ENCODE measurements around the gene TUBB4A. TPM values are rescaled to one million over a fixed set of nuclear protein-coding genes. Genes with fewer than 3 reads are reported as not detected.

The TUBB4A gene
- polyA plus RNA-seq, 2 of the 4 experiments (the other 2 are of a cell fraction), result 2.2 to 15.4 TPM

- Histone ChIP-seq H3K9me3 (no peaks in the 10 kb centered on the region; the same call in 2 of the 3 replicates), H3K4me2 (peak within 1 kb of the TSS; percentile 87), H3K27ac (peak within 1 kb of the TSS; percentile 79 to 91), H3K4me1 (peaks cover 10% of the 10 kb centered on the region), H3K4me3 (peak within 1 kb of the TSS; percentile 83)
- TF ChIP-seq, protein P1, sequence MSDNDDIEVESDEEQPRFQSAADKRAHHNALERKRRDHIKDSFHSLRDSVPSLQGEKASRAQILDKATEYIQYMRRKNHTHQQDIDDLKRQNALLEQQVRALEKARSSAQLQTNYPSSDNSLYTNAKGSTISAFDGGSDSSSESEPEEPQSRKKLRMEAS (IDR thresholded peaks at IDR 0.05), result no peak; the same call in none of the 2 replicates
- no peak for TF ChIP-seq KDM5A (IDR thresholded peaks at IDR 0.05)
- no peak for TF ChIP-seq ZNF302 (CRISPR knock-in tag; IDR thresholded peaks at IDR 0.05)
- TF ChIP-seq NFE2L2 (conservative IDR thresholded peaks at IDR 0.05; ENCODE audit: low read length), result no peak
- DNase-seq (ENCODE audit: low read depth in 1 of 2, low spot score in 1 of 2) (peak; percentile 66 to 76), ATAC-seq (peak; percentile 80), FAIRE-seq (no peak)
- ChIA-PET POLR2A (interaction anchor here (0.9 kb wide), 1 partner anchor 67 kb away, joined by 3 read pairs; the partner anchor contains the start of gene GTF2F1), CTCF (interaction anchor here (0.8 to 1.1 kb wide), 2 partner anchors 24 to 61 kb away, joined by 3 to 4 read pairs; no protein-coding TSS in a partner anchor)
- 2% methylated on average over 5 of the region's 70 CpGs for WGBS (ENCODE audit: missing lambda C conversion rate)
Observed at GRCh38 chr19:6459262-6460098, 42.6 kb downstream of the TUBB4A start, which contains the start of gene SLC25A23. SLC25A23 (minus strand) TSS chr19:6459792; CDS start chr19:6459628, 164 bp downstream.

DNA sequence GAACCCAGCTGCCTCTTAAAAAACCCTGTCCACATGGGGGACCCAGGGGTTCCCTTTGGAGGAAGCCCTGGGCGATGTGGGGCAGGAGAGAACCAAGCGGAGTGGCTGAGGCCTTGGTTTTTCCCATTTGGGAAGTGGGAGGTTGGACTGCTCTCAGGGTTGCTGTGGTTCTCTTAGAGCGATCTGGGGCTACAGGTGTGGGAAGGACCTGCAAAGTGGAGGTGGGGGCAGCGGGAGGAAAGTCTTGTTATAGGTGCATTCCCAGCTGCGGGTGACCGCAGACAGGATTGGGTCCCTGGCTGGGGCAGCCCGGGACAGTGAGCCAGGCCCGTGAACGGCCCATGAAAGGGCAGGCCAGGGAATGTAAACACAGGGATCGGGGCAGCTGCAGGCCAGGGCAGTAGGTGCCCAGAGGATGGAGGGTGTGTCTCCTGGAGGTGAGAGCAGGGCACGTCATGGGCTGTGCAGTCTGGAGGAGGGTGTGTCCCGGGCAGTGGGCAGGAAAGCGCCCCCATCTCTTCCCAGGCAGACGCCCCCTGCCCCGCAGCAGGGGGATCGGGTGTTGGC, 43.3 kb downstream of the TUBB4A start:
- H3K4me3 ChIP-seq, result peak overlapping the region; percentile 83
- H3K4me1 ChIP-seq, result peaks cover 6% of the 10 kb centered on the region; the same call in 2 of the 3 replicates
- H3K9me3 ChIP-seq, result no peaks in the 10 kb centered on the region; the same call in 2 of the 3 replicates
- no peak for TF ChIP-seq JUN (IDR thresholded peaks at IDR 0.05)
- WGBS (ENCODE audit: missing lambda C conversion rate), result 56% methylated on average over 14 of the region's 16 CpGs
- POLR2A ChIA-PET, result interaction anchor here (0.9 kb wide), 1 partner anchor 66 kb away, joined by 3 read pairs; the partner anchor contains the start of gene GTF2F1
- DNase-seq (ENCODE audit: low read depth in 1 of 2, low spot score in 1 of 2) (no peak), ATAC-seq (peak; percentile 13 to 35; a peak in 3 of 6 replicates), FAIRE-seq (no peak)
- CTCF ChIA-PET, result interaction anchor here (0.8 kb wide), 1 partner anchor 23 kb away, joined by 3 read pairs; no protein-coding TSS in a partner anchor
- peak overlapping the region; percentile 79 to 91; a peak in 5 of 6 replicates for H3K27ac ChIP-seq
- peak overlapping the region; percentile 87 for H3K4me2 ChIP-seq

- Histone ChIP-seq H3K4me1 (peaks cover 5% of the 10 kb centered on the region; the same call in 1 of the 3 replicates), H3K9me3 (no peaks in the 10 kb centered on the region; the same call in 2 of the 3 replicates), H3K4me2 (peak overlapping the region; percentile 87; the same call in 2 of the 3 replicates), H3K27ac (no peak overlapping the region), H3K4me3 (no peak overlapping the region)
- ChIA-PET CTCF (no interaction called here), POLR2A (no interaction called here)
- no peak for FAIRE-seq
- 93% methylated on average over 12 of the region's 17 CpGs for WGBS (ENCODE audit: missing lambda C conversion rate)
- no peak for DNase-seq (ENCODE audit: low read depth in 1 of 2, low spot score in 1 of 2)
- TF ChIP-seq MAFK (IDR thresholded peaks at IDR 0.05; ENCODE audit: partially characterized antibody), result no peak
- no peak for TF ChIP-seq FOSL2 (IDR thresholded peaks at IDR 0.05)
- TF ChIP-seq FOSL2 (CRISPR knock-in tag; IDR thresholded peaks at IDR 0.05), result peak; percentile 24
- ATAC-seq, result no peak
Observed at GRCh38 chr19:6457958-6458694, 44.0 kb downstream of the TUBB4A start.

DNA sequence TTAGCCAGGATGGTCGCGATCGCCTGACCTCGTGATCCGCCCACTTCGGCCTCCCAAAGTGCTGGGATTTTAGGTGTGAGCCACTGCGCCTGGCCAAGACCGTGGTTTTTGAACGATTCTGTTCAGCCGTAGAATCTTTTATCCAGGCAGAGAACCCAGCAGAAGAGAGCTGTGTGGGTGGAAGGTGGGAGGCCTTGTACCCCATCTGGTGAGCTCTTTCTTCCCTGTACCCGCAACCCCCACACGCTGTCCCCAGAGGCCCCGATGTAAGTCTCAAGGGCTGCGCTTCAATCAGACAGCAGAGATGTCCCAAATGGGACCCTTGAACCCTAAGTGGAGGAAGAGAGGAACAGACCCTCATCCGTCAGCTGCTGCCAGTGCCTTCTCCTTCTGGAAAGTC, 46.2 kb downstream of the TUBB4A start:
- POLR2A ChIA-PET, result no interaction called here
- CTCF ChIA-PET, result interaction anchor here (0.5 to 1.8 kb wide), 2 partner anchors 10 to 408 kb away, joined by 3 read pairs; no protein-coding TSS in a partner anchor
- DNase-seq (ENCODE audit: low read depth in 1 of 2, low spot score in 1 of 2) (no peak), ATAC-seq (no peak), FAIRE-seq (no peak)
- Histone ChIP-seq H3K27ac (no peak overlapping the region), H3K4me3 (no peak overlapping the region), H3K4me1 (peaks cover 5% of the 10 kb centered on the region; the same call in 1 of the 3 replicates), H3K4me2 (no peak overlapping the region), H3K9me3 (no peaks in the 10 kb centered on the region; the same call in 2 of the 3 replicates)
- 97% methylated on average over 15 of the region's 15 CpGs for WGBS (ENCODE audit: missing lambda C conversion rate)
- TF ChIP-seq FOSB (CRISPR knock-in tag; IDR thresholded peaks at IDR 0.05) (no peak), EHF (CRISPR knock-in tag; IDR thresholded peaks at IDR 0.05) (no peak), EP300 (IDR thresholded peaks at IDR 0.05) (no peak), JUN (IDR thresholded peaks at IDR 0.05) (no peak), ZC3H11A (IDR thresholded peaks at IDR 0.05) (no peak), RARB (CRISPR knock-in tag; IDR thresholded peaks at IDR 0.05) (no peak), HOXB5 (CRISPR knock-in tag; IDR thresholded peaks at IDR 0.05) (no peak), HDAC2 (IDR thresholded peaks at IDR 0.05) (no peak), ATOH8 (CRISPR knock-in tag; IDR thresholded peaks at IDR 0.05; ENCODE audit: low read depth) (no peak), CHD2 (IDR thresholded peaks at IDR 0.05; ENCODE audit: low read length, partially characterized antibody) (no peak), SREBF2 (IDR thresholded peaks at IDR 0.05) (no peak), REST (IDR thresholded peaks at IDR 0.05) (no peak), NFE2L2 (conservative IDR thresholded peaks at IDR 0.05; ENCODE audit: low read length) (no peak), POLR2AphosphoS2 (conservative IDR thresholded peaks at IDR 0.05; ENCODE audit: low read length) (no peak)
- TF ChIP-seq, protein P2, sequence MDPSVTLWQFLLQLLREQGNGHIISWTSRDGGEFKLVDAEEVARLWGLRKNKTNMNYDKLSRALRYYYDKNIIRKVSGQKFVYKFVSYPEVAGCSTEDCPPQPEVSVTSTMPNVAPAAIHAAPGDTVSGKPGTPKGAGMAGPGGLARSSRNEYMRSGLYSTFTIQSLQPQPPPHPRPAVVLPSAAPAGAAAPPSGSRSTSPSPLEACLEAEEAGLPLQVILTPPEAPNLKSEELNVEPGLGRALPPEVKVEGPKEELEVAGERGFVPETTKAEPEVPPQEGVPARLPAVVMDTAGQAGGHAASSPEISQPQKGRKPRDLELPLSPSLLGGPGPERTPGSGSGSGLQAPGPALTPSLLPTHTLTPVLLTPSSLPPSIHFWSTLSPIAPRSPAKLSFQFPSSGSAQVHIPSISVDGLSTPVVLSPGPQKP (IDR thresholded peaks at IDR 0.05; ENCODE audit: low read depth, low read length), result no peak

Measured in A549 (cell line).